Uterus (tissue), 2 donors: ENCODE data around the gene ST6GALNAC3.

ENCODE experiments used
- POLR2A ChIP-seq, 2 donors: fragments of 450-650 bp; IDR thresholded peaks; one replicate each; pipeline ENCODE4 v1.6.1; 2016; ENCODE audit warnings: antibody characterized with exemption in 2 of 2, mild to moderate bottlenecking in 1 of 2, moderate library complexity in 1 of 2
- TF ChIP-seq, protein P1 (sequence below), 4 experiments: fragments of 200-600 bp in 2 of 4; fragments of 450-650 bp in 2 of 4; sonication (generic) in 2 of 4; IDR thresholded peaks; one replicate each; pipeline ENCODE4 v1.5.1; 2016 to 2019; ENCODE audit warnings: antibody characterized with exemption in 4 of 4, mild to moderate bottlenecking in 2 of 4, moderate library complexity in 1 of 4

DNA sequence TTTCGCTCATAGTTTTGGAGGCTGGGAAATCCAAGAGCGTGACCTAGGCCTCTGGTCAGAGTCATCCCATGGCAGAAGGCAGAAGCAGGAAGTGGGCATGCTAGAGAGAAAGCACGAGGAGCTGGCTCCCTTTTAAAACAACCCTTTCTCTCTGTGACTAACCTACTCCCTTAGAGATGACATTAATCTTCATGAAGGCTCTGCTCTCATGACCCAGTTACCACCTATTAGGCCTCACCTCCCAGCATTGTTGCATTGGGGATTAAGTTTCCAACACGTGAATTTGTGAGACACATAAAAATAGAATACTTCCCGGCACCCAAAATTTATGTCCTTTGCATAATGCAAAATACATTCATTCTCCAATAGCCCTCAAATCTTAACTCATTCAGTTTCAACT, 569.6 kb downstream of the ST6GALNAC3 start:
- TF ChIP-seq, protein P1, sequence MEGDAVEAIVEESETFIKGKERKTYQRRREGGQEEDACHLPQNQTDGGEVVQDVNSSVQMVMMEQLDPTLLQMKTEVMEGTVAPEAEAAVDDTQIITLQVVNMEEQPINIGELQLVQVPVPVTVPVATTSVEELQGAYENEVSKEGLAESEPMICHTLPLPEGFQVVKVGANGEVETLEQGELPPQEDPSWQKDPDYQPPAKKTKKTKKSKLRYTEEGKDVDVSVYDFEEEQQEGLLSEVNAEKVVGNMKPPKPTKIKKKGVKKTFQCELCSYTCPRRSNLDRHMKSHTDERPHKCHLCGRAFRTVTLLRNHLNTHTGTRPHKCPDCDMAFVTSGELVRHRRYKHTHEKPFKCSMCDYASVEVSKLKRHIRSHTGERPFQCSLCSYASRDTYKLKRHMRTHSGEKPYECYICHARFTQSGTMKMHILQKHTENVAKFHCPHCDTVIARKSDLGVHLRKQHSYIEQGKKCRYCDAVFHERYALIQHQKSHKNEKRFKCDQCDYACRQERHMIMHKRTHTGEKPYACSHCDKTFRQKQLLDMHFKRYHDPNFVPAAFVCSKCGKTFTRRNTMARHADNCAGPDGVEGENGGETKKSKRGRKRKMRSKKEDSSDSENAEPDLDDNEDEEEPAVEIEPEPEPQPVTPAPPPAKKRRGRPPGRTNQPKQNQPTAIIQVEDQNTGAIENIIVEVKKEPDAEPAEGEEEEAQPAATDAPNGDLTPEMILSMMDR (IDR thresholded peaks at IDR 0.05), result no peak
- no peak for TF ChIP-seq POLR2A (IDR thresholded peaks at IDR 0.05)
